K562 (cell line): ENCODE results near the gene TACR1. TPM values are rescaled to one million over a fixed set of nuclear protein-coding genes. Genes with fewer than 3 reads are reported as not detected.

Source experiments
- ATAC-seq: fragments of 200-7000 bp; cut with Tn5 transposase; 3 replicates; pipeline ENCODE4 v1.9.1; 2020; ENCODE audit warnings: moderate library complexity
- BruUV-seq: library from RNA; stranded (reverse); fragments of 400-500 nt; replicated peaks from 2 replicates; lab custom pipeline; 2021; lab: Mats Ljungman, UMichigan
- CTCF ChIA-PET: fragments of 300-600 bp; formaldehyde crosslinking; extraction: SDS; loops from one replicate; lab custom pipeline; 2021; ENCODE audit warnings: low intra/inter-chr PET ratio; lab: Yijun Ruan, JAX
- POLR2A ChIA-PET: fragments of 300-600, 350-650 bp; sonication (Branson Sonifier 250); formaldehyde crosslinking; extraction: SDS; loops from one replicate; lab custom pipeline; 2021; ENCODE audit warnings: antibody characterized with exemption, inconsistent platforms; lab: Yijun Ruan, JAX
- DNase-seq, 4 experiments: peaks; one replicate each; pipeline versions ENCODE4 v3.0.0 to v3.0.0-alpha.2; 2011 to 2018; ENCODE audit warnings: low spot score in 3 of 4, mixed read lengths in 3 of 4; ENCODE audit errors: extremely low read depth in 1 of 4
- FAIRE-seq: peaks from 2 replicates; lab custom pipeline; 2011; peaks lifted over from hg19 to GRCh38; lab: Jason Lieb, UNC
- H2AFZ ChIP-seq: 2 replicates; pipeline ENCODE4 v1.6.0; 2011; ENCODE audit warnings: low read depth, low read length, control low read depth, inconsistent platforms
- H3K27ac ChIP-seq: fragments of 200-600 bp; 3 replicates; pipeline ENCODE4 v1.8.0; 2011; ENCODE audit warnings: low read depth, mild to moderate bottlenecking, control low read depth, inconsistent platforms, low read length, moderate library complexity, mixed read lengths; ENCODE audit errors: extremely low read depth
- H3K27me3 ChIP-seq, 2 experiments: fragments of 300-600 bp in 1 of 2; 2 replicates in 1 of 2; 3 replicates in 1 of 2; pipeline versions ENCODE4 v1.6.0 to v1.8.0; 2011; ENCODE audit warnings: inconsistent platforms in 2 of 2, low read length in 2 of 2, mild to moderate bottlenecking in 1 of 2, mixed read lengths in 1 of 2, moderate library complexity in 1 of 2; ENCODE audit not compliant: control insufficient read depth in 2 of 2, insufficient read depth in 2 of 2
- H3K36me3 ChIP-seq: fragments of 300-600 bp; 3 replicates; pipeline ENCODE4 v1.8.0; 2011; ENCODE audit warnings: mild to moderate bottlenecking, low read length, inconsistent platforms; ENCODE audit not compliant: control insufficient read depth, insufficient read depth
- H3K4me1 ChIP-seq, 2 experiments: fragments of 200-600 bp in 1 of 2; replicated peaks in 1 of 2; 2 replicates in 1 of 2; 3 replicates in 1 of 2; pipeline versions ENCODE4 v1.5.1 to v1.8.0; 2011; ENCODE audit warnings: inconsistent platforms in 2 of 2, low read length in 2 of 2, mild to moderate bottlenecking in 1 of 2, mixed read lengths in 1 of 2, moderate library complexity in 1 of 2; ENCODE audit not compliant: control insufficient read depth in 2 of 2, insufficient read depth in 2 of 2
- H3K4me2 ChIP-seq: 2 replicates; pipeline ENCODE4 v1.6.1; 2011; ENCODE audit warnings: low read length, control low read depth, inconsistent platforms, mixed read lengths; ENCODE audit not compliant: insufficient read depth
- H3K4me3 ChIP-seq: fragments of 200-600 bp; sonication (generic), shearing (Covaris generic); 2 replicates; pipeline ENCODE4 v1.5.1; 2016; ENCODE audit warnings: control low read depth, inconsistent platforms
- H3K79me2 ChIP-seq: fragments of 200-600 bp; 3 replicates; pipeline ENCODE4 v1.8.0; 2011; ENCODE audit warnings: low read length, inconsistent platforms; ENCODE audit not compliant: control insufficient read depth, insufficient read depth
- H3K9ac ChIP-seq, 2 experiments: 2 replicates each; pipeline versions ENCODE4 v1.6.0 to v1.6.1; 2011; ENCODE audit warnings: low read depth in 2 of 2, low read length in 2 of 2, control low read depth in 1 of 2, inconsistent platforms in 1 of 2, mild to moderate bottlenecking in 1 of 2, mixed read lengths in 1 of 2; ENCODE audit not compliant: insufficient read depth in 1 of 2
- H3K9me1 ChIP-seq: one replicate; pipeline ENCODE4 v1.6.0; 2011; ENCODE audit warnings: inconsistent platforms, mild to moderate bottlenecking, low read length, moderate library complexity; ENCODE audit not compliant: control insufficient read depth, insufficient read depth
- H3K9me3 ChIP-seq: replicated peaks from 2 replicates; pipeline ENCODE4 v1.5.1; 2011; ENCODE audit warnings: low read depth, low read length, inconsistent platforms; ENCODE audit not compliant: control insufficient read depth, insufficient read depth
- H4K20me1 ChIP-seq: replicated peaks from 2 replicates; pipeline ENCODE4 v1.6.1; 2011; ENCODE audit warnings: low read length, inconsistent platforms, mixed read lengths; ENCODE audit not compliant: control insufficient read depth, insufficient read depth
- BHLHE40 ChIP-seq: IDR thresholded peaks from 2 replicates; pipeline ENCODE4 v1.6.1; 2011; ENCODE audit warnings: low read length, improper control_type of control experiment
- HMG20A ChIP-seq: fragments of 450-650 bp; formaldehyde crosslinking; conservative IDR thresholded peaks from 2 replicates; pipeline ENCODE4 v1.4.0; 2020; ENCODE audit warnings: mild to moderate bottlenecking, mixed read lengths
- TARDBP ChIP-seq: fragments of 450-650 bp; IDR thresholded peaks from 2 replicates; pipeline ENCODE4 v1.6.1; 2016
- ZNF24 ChIP-seq: fragments of 450-650 bp; IDR thresholded peaks from 2 replicates; pipeline ENCODE4 v1.6.1; 2016
- WGBS: fragments of 100-300 bp; shearing (Covaris generic); methylation state at CpG from one replicate; pipeline ENCODE4 v1.1.6; 2016; ENCODE audit warnings: low coverage, mixed read lengths; ENCODE audit not compliant: insufficient coverage; ENCODE audit errors: missing lambda C conversion rate; 5-methylcytosine and 5-hydroxymethylcytosine counted together
- in situ Hi-C: fragments of 300-500 bp; cut with MboI; formaldehyde crosslinking; loops from 4 replicates; pipeline ENCODE4 v1.15.0; 2018; ENCODE audit warnings: inconsistent platforms, mixed read lengths
- intact Hi-C: fragments of 100-400 bp; cut with micrococcal nuclease; formaldehyde crosslinking; loops from 2 replicates; pipeline ENCODE4 v1.14.2; 2022
- polyA plus RNA-seq, 8 experiments: library from polyadenylated mRNA; depleted of rRNA in 4 of 8; stranded (reverse) in 5 of 8; unstranded in 3 of 8; fragments of >200 nt; fragmentation: Nextera tagmentation in 2 of 8; fragmentation: Illumina TruSeq in 1 of 8; extraction: Ambion mirVana in 2 of 8; extraction: Trizol in 1 of 8; gene quantifications; 2 replicates each; pipeline versions ENCODE4 v1.2.1 to v1.2.3, GENCODE V29; 2011 to 2014; ENCODE audit warnings: inconsistent platforms in 1 of 8, missing spikeins in 1 of 8
- total RNA-seq, 7 experiments: library from RNA; depleted of rRNA in 6 of 7; stranded (reverse); fragments of >200 nt in 6 of 7; fragmentation: Illumina TruSeq in 2 of 7; extraction: Trizol in 2 of 7; gene quantifications; 2 replicates each; pipeline versions ENCODE4 v1.2.1 to v1.2.3, GENCODE V29; 2011 to 2021; ENCODE audit warnings: low replicate concordance in 1 of 7
- TF ChIP-seq, protein P1 (sequence below): fragments of 250-450 bp; sonication (Bioruptor Pico); IDR thresholded peaks from 2 replicates; pipeline ENCODE4 v1.8.0; 2022; ENCODE audit warnings: moderate library complexity, mild to moderate bottlenecking, inconsistent platforms
- TF ChIP-seq, protein P2 (sequence below): fragments of 450-650 bp; IDR thresholded peaks from 2 replicates; pipeline ENCODE4 v1.7.0; 2016; ENCODE audit warnings: borderline replicate concordance
- TF ChIP-seq, protein P3 (sequence below): fragments of 250-450 bp; sonication (Bioruptor Pico); IDR thresholded peaks from 2 replicates; pipeline ENCODE4 v1.9.0; 2021; ENCODE audit warnings: mild to moderate bottlenecking, inconsistent platforms

Gene TACR1
- total and polyA plus RNA-seq, 9 of the 15 experiments (the other 6 are each of a cell fraction or from before 2014, with no cell fraction given) = not detected

DNA sequence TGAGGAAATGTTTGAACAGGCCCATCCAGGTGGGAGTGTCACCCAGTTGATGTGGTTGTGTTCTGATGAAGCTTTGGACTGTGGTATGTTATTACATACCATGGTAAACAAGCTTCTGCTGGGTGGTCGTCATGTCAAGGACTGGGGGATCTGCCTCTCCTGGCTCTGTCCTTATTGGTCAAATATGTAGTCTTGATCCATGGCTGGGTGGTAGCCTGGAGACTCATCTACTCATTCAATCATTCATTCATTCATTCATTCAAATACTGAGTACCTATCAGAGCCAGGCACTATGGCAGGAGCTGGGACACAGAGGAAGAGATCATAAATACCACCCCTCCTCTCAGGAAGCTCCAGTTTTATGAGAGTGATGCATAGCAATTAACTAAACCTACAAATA, 60.8 kb downstream of the TACR1 start:
- H3K4me1 ChIP-seq = no peaks in the 10 kb centered on the region
- H3K79me2 ChIP-seq = no peaks in the 10 kb centered on the region
- no peak for ATAC-seq
- no peak for FAIRE-seq
- no peaks in the 10 kb centered on the region for H4K20me1 ChIP-seq
- no peak overlapping the region for H2AFZ ChIP-seq
- CTCF ChIA-PET = no interaction called here
- H3K9me3 ChIP-seq = no peaks in the 10 kb centered on the region
- H3K9ac ChIP-seq = no peak overlapping the region
- WGBS = 0% methylated on average over 1 of the region's 1 CpG
- BruUV-seq = no TSS peak
- no peak overlapping the region for H3K4me2 ChIP-seq
- H3K4me3 ChIP-seq = no peak overlapping the region
- TF ChIP-seq ZNF24 (peak; percentile 50; the same call in 1 of the 2 replicates), BHLHE40 (no peak)
- TF ChIP-seq, protein P1, sequence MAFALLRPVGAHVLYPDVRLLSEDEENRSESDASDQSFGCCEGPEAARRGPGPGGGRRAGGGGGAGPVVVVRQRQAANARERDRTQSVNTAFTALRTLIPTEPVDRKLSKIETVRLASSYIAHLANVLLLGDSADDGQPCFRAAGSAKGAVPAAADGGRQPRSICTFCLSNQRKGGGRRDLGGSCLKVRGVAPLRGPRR = no peak
- no peaks in the 10 kb centered on the region for H3K9me1 ChIP-seq
- no peak for DNase-seq
- in situ Hi-C loops (no loop called here), intact Hi-C loops (no loop called here)
- POLR2A ChIA-PET = no interaction called here
- H3K27ac ChIP-seq = no peak overlapping the region
- peaks cover 0 to 11% of the 10 kb centered on the region in 2 experiments; a peak in 2 of 5 replicates for H3K27me3 ChIP-seq
- H3K36me3 ChIP-seq = no peaks in the 10 kb centered on the region

DNA sequence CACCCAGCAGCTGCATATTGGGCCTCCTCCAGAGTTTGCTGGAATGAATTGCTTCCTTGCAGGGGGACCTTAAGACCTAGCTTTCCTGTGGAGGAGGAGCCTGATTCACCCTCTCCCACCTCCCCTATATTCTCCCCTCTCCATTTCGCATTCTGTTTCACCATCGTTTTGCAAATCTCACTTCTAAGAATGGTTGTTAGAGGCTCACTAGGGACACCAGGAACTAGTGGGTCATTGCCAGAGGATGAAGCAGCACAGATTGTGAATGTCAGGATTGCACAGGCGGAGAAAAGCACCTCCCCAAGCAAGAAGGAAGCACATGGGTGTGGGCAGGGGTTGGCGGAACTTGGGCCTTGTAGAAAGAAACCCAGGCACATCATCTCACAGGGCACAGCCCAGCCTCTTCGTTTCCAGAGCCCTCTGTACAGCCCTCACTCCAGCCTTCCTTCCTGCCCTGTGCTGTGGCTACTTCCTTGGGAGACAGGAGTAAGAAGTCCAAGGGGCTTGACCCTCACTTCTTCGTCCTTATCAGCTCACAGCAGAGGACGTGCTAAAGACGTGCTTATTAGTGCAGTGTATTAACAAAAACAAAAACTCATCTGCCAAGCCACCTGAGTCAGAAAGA, 63.4 kb downstream of the TACR1 start:
- Histone ChIP-seq H3K79me2 (no peaks in the 10 kb centered on the region), H3K27me3 (peaks cover 0 to 11% of the 10 kb centered on the region in 2 experiments; a peak in 2 of 5 replicates), H3K9me1 (no peaks in the 10 kb centered on the region), H2AFZ (no peak overlapping the region), H4K20me1 (no peaks in the 10 kb centered on the region), H3K9ac (no peak overlapping the region), H3K27ac (no peak overlapping the region), H3K4me1 (no peaks in the 10 kb centered on the region), H3K4me2 (no peak overlapping the region), H3K4me3 (no peak overlapping the region), H3K9me3 (no peaks in the 10 kb centered on the region), H3K36me3 (no peaks in the 10 kb centered on the region)
- DNase-seq (no peak), FAIRE-seq (no peak), ATAC-seq (no peak)
- CTCF ChIA-PET = no interaction called here
- in situ Hi-C loops (no loop called here), intact Hi-C loops (no loop called here)
- no TSS peak for BruUV-seq
- WGBS = 0% methylated on average over 8 of the region's 8 CpGs
- POLR2A ChIA-PET = no interaction called here
- TF ChIP-seq, protein P2, sequence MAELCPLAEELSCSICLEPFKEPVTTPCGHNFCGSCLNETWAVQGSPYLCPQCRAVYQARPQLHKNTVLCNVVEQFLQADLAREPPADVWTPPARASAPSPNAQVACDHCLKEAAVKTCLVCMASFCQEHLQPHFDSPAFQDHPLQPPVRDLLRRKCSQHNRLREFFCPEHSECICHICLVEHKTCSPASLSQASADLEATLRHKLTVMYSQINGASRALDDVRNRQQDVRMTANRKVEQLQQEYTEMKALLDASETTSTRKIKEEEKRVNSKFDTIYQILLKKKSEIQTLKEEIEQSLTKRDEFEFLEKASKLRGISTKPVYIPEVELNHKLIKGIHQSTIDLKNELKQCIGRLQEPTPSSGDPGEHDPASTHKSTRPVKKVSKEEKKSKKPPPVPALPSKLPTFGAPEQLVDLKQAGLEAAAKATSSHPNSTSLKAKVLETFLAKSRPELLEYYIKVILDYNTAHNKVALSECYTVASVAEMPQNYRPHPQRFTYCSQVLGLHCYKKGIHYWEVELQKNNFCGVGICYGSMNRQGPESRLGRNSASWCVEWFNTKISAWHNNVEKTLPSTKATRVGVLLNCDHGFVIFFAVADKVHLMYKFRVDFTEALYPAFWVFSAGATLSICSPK = no peak
- TF ChIP-seq TARDBP (no peak), HMG20A (no peak)
- TF ChIP-seq, protein P3, sequence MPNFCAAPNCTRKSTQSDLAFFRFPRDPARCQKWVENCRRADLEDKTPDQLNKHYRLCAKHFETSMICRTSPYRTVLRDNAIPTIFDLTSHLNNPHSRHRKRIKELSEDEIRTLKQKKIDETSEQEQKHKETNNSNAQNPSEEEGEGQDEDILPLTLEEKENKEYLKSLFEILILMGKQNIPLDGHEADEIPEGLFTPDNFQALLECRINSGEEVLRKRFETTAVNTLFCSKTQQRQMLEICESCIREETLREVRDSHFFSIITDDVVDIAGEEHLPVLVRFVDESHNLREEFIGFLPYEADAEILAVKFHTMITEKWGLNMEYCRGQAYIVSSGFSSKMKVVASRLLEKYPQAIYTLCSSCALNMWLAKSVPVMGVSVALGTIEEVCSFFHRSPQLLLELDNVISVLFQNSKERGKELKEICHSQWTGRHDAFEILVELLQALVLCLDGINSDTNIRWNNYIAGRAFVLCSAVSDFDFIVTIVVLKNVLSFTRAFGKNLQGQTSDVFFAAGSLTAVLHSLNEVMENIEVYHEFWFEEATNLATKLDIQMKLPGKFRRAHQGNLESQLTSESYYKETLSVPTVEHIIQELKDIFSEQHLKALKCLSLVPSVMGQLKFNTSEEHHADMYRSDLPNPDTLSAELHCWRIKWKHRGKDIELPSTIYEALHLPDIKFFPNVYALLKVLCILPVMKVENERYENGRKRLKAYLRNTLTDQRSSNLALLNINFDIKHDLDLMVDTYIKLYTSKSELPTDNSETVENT (CRISPR knock-in tag) = no peak
